ENCODE data around the gene KPNA4.

The KPNA4 gene

DNA sequence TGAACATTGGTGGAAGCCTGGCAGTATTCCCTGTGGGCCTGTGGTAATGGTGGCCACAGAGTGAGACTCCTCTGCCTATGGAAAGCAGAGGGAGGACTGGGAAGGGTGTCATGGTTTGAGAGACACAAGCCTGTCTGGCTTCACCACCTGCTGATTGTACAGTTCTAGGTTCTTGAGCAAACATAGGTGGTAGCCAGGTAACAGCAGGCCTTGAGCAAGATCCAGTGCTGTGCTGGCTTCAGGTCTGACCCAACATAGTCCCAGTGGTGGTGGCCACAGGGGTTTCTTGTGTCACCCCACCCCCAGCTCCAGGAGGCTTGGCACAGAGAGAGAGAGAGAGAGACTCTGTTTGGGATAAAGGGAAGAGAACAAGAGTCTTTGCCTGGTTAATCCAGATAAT, 22.7 kb upstream of the KPNA4 start:
- H3K27me3 ChIP-seq (ENCODE audit: insufficient read depth, poor library complexity, severe bottlenecking): no peaks in the 10 kb centered on the region
- no peak for DNase-seq (ENCODE audit: low read depth in 1 of 2, low spot score in 1 of 2)
- TF ChIP-seq POLR2AphosphoS5 (IDR thresholded peaks at IDR 0.05; ENCODE audit: low read depth): no peak
- no peak overlapping the region for H3K27ac ChIP-seq (replicated peaks)
- H3K4me3 ChIP-seq (replicated peaks; ENCODE audit: insufficient read depth, low read length): no peak overlapping the region

- no peak for TF ChIP-seq GABPA (IDR thresholded peaks at IDR 0.05; ENCODE audit: low read depth)
- TF ChIP-seq SPI1 (IDR thresholded peaks at IDR 0.05; ENCODE audit: borderline replicate concordance, low read depth): no peak
- TF ChIP-seq POLR2AphosphoS5 (IDR thresholded peaks at IDR 0.05; ENCODE audit: low read depth): no peak
- TF ChIP-seq, protein P1, sequence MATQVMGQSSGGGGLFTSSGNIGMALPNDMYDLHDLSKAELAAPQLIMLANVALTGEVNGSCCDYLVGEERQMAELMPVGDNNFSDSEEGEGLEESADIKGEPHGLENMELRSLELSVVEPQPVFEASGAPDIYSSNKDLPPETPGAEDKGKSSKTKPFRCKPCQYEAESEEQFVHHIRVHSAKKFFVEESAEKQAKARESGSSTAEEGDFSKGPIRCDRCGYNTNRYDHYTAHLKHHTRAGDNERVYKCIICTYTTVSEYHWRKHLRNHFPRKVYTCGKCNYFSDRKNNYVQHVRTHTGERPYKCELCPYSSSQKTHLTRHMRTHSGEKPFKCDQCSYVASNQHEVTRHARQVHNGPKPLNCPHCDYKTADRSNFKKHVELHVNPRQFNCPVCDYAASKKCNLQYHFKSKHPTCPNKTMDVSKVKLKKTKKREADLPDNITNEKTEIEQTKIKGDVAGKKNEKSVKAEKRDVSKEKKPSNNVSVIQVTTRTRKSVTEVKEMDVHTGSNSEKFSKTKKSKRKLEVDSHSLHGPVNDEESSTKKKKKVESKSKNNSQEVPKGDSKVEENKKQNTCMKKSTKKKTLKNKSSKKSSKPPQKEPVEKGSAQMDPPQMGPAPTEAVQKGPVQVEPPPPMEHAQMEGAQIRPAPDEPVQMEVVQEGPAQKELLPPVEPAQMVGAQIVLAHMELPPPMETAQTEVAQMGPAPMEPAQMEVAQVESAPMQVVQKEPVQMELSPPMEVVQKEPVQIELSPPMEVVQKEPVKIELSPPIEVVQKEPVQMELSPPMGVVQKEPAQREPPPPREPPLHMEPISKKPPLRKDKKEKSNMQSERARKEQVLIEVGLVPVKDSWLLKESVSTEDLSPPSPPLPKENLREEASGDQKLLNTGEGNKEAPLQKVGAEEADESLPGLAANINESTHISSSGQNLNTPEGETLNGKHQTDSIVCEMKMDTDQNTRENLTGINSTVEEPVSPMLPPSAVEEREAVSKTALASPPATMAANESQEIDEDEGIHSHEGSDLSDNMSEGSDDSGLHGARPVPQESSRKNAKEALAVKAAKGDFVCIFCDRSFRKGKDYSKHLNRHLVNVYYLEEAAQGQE (IDR thresholded peaks at IDR 0.05; ENCODE audit: insufficient replicate concordance, low read depth): no peak
- TF ChIP-seq, protein P2, sequence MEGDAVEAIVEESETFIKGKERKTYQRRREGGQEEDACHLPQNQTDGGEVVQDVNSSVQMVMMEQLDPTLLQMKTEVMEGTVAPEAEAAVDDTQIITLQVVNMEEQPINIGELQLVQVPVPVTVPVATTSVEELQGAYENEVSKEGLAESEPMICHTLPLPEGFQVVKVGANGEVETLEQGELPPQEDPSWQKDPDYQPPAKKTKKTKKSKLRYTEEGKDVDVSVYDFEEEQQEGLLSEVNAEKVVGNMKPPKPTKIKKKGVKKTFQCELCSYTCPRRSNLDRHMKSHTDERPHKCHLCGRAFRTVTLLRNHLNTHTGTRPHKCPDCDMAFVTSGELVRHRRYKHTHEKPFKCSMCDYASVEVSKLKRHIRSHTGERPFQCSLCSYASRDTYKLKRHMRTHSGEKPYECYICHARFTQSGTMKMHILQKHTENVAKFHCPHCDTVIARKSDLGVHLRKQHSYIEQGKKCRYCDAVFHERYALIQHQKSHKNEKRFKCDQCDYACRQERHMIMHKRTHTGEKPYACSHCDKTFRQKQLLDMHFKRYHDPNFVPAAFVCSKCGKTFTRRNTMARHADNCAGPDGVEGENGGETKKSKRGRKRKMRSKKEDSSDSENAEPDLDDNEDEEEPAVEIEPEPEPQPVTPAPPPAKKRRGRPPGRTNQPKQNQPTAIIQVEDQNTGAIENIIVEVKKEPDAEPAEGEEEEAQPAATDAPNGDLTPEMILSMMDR (IDR thresholded peaks at IDR 0.05; ENCODE audit: insufficient read depth, low read length): no peak
- H3K27me3 ChIP-seq (ENCODE audit: insufficient read depth, poor library complexity, severe bottlenecking): no peaks in the 10 kb centered on the region
- no peak overlapping the region for H3K4me3 ChIP-seq (replicated peaks; ENCODE audit: insufficient read depth, low read length)
- no peak overlapping the region for H3K27ac ChIP-seq (replicated peaks)
- no peak for DNase-seq (ENCODE audit: low read depth in 1 of 2, low spot score in 1 of 2)
Measured at GRCh38 chr3:160587105-160587504, 21.7 kb upstream of the KPNA4 start.

- no peak for TF ChIP-seq GABPA (IDR thresholded peaks at IDR 0.05; ENCODE audit: low read depth)
- TF ChIP-seq, protein P1 (IDR thresholded peaks at IDR 0.05; ENCODE audit: insufficient replicate concordance, low read depth): no peak
- TF ChIP-seq SPI1 (IDR thresholded peaks at IDR 0.05; ENCODE audit: borderline replicate concordance, low read depth): no peak
- TF ChIP-seq POLR2AphosphoS5 (IDR thresholded peaks at IDR 0.05; ENCODE audit: low read depth): no peak
- TF ChIP-seq, protein P2 (IDR thresholded peaks at IDR 0.05; ENCODE audit: insufficient read depth, low read length): no peak
- no peak overlapping the region for H3K4me3 ChIP-seq (replicated peaks; ENCODE audit: insufficient read depth, low read length)
- no peaks in the 10 kb centered on the region for H3K27me3 ChIP-seq (ENCODE audit: insufficient read depth, poor library complexity, severe bottlenecking)
- no peak overlapping the region for H3K27ac ChIP-seq (replicated peaks)
- DNase-seq (ENCODE audit: low read depth in 1 of 2, low spot score in 1 of 2): no peak
Measured at GRCh38 chr3:160586679-160587078, 21.3 kb upstream of the KPNA4 start.

DNA sequence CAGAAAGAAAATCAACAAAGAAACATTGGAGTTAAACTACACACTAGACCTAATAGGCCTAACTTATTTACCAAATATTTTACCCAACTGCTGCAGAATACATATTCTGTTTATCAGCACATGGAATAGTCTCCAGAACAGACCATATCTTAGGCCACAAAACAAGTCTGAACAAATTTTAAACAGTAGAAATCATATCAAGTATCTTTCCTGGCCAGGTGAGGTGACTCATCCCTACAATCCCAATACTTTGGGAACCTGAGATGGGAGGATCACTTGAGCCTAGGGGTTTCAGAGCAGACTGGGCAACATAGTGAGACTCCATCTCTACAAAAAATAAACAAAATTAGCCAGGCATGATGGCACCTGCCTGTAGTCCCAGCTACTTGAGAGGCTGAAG, 18.1 kb upstream of the KPNA4 start:
- Histone ChIP-seq H3K27ac (replicated peaks) (no peak overlapping the region), H3K27me3 (ENCODE audit: insufficient read depth, poor library complexity, severe bottlenecking) (no peaks in the 10 kb centered on the region), H3K4me3 (replicated peaks; ENCODE audit: insufficient read depth, low read length) (no peak overlapping the region)
- TF ChIP-seq, protein P1 (IDR thresholded peaks at IDR 0.05; ENCODE audit: insufficient replicate concordance, low read depth): no peak
- no peak for TF ChIP-seq SPI1 (IDR thresholded peaks at IDR 0.05; ENCODE audit: borderline replicate concordance, low read depth)
- DNase-seq (ENCODE audit: low read depth in 1 of 2, low spot score in 1 of 2): no peak

All from HL-60 (cell line).